SKM-1 treated with dmso at 0.1 percent for 144 hours (cell line): ENCODE measurements around the gene THBS4.
A peak's percentile ranks its signal among the peaks of the same experiment; 100 is the strongest.

Experiments
- DNase-seq: peaks from one replicate; lab custom pipeline; 2025; ENCODE audit not compliant: unreplicated experiment; lab: John Stamatoyannopoulos, UW

The THBS4 gene

GRCh38 chr5:80072103-80073073, 37.2 kb downstream of the THBS4 start:
- DNase-seq, result no peak

- no peak for DNase-seq
Measured at GRCh38 chr5:80076131-80077050, 41.2 kb downstream of the THBS4 start.

- DNase-seq, result no peak
Measured at GRCh38 chr5:80077051-80077714, 42.0 kb downstream of the THBS4 start.

- DNase-seq, result no peak
Measured at GRCh38 chr5:80078921-80079320, 43.8 kb downstream of the THBS4 start.

- no peak for DNase-seq
Measured at GRCh38 chr5:80082281-80082680, 47.1 kb downstream of the THBS4 start.

GRCh38 chr5:80082731-80083100, 47.6 kb downstream of the THBS4 start:
- peak; percentile 23 for DNase-seq

- DNase-seq, result peak; percentile 71
Measured at GRCh38 chr5:80083101-80083890, 48.1 kb downstream of the THBS4 start.

GRCh38 chr5:80090884-80091166, 55.7 kb downstream of the THBS4 start:
- no peak for DNase-seq

- peak; percentile 43 for DNase-seq
Measured at GRCh38 chr5:80091792-80092192, 56.6 kb downstream of the THBS4 start.

- no peak for DNase-seq
Measured at GRCh38 chr5:80092486-80093107, 57.4 kb downstream of the THBS4 start.

- no peak for DNase-seq
Measured at GRCh38 chr5:80093796-80094195, 58.6 kb downstream of the THBS4 start.

GRCh38 chr5:80094236-80094738, 59.1 kb downstream of the THBS4 start:
- DNase-seq, result no peak

GRCh38 chr5:80097451-80097850, 62.3 kb downstream of the THBS4 start:
- DNase-seq, result no peak

GRCh38 chr5:80101993-80102392, 66.8 kb downstream of the THBS4 start:
- no peak for DNase-seq

GRCh38 chr5:80103371-80103770, 68.2 kb downstream of the THBS4 start:
- no peak for DNase-seq

- peak; percentile 28 for DNase-seq
Measured at GRCh38 chr5:80105698-80106439, 70.7 kb downstream of the THBS4 start.

- DNase-seq, result no peak
Measured at GRCh38 chr5:80106916-80107315, 71.8 kb downstream of the THBS4 start.

GRCh38 chr5:80109646-80110478, 74.7 kb downstream of the THBS4 start:
- no peak for DNase-seq
